Gastroesophageal sphincter (tissue), 3 donors: ENCODE data around the gene RBM47.

Source experiments
- CTCF ChIP-seq, 4 experiments: fragments of 200-600 bp in 2 of 4; fragments of 450-650 bp in 2 of 4; sonication (generic) in 1 of 4; IDR thresholded peaks; one replicate each; pipeline ENCODE4 v1.5.1; 2017 to 2019; ENCODE audit warnings: antibody characterized with exemption in 4 of 4, mild to moderate bottlenecking in 2 of 4, moderate library complexity in 2 of 4
- EP300 ChIP-seq: sonication (generic); formaldehyde crosslinking; IDR thresholded peaks from one replicate; pipeline ENCODE4 v1.6.1; 2017; ENCODE audit warnings: antibody characterized with exemption, mild to moderate bottlenecking
- POLR2A ChIP-seq, 2 donors: fragments of 450-650 bp; IDR thresholded peaks; one replicate each; pipeline ENCODE4 v1.6.1; 2017; ENCODE audit warnings: antibody characterized with exemption in 2 of 2, mild to moderate bottlenecking in 2 of 2, moderate library complexity in 1 of 2
- POLR2AphosphoS5 ChIP-seq: sonication (generic); formaldehyde crosslinking; IDR thresholded peaks from one replicate; pipeline ENCODE4 v1.6.1; 2017; ENCODE audit warnings: antibody characterized with exemption

DNA sequence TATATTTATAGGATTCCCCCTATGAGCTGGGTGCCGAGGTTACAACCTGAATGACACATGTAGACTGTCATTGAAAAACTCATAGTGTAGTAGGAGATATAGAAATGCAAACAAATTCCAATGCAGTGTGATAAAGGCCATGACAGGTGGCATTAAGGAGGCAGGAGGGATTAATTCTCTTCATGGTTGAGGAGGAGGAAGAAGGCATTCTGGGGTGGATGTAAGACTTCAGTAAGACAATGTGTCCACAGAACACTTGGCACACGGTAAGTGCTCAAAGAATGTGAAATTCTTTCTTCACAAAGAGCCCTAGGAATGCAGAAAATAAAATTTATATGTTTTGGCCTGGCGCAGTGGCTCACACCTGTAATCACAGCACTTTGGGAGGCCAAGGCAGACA, 136.5 kb downstream of the RBM47 start:
- no peak for TF ChIP-seq CTCF (IDR thresholded peaks at IDR 0.05)
- TF ChIP-seq EP300 = no peak
- no peak for TF ChIP-seq POLR2A (IDR thresholded peaks at IDR 0.05)
- TF ChIP-seq POLR2AphosphoS5 = no peak
